OCI-LY3 (cell line): Measurements from ENCODE around the gene WDPCP.
"Not testable (repeated sequence)": the region's sequence is repeated elsewhere in the genome, so short reads cannot be mapped to it uniquely, and the experiment has no call there.

ENCODE experiments used
- CTCF ChIP-seq: fragments of 200-600, 300-600 bp; sonication (generic); IDR thresholded peaks from 2 replicates; pipeline ENCODE4 v1.5.1; 2014; ENCODE audit warnings: antibody characterized with exemption, low read length, low read depth
- EZH2phosphoT487 ChIP-seq: fragments of 200-600 bp; shearing (Covaris generic); IDR thresholded peaks from 2 replicates; pipeline ENCODE4 v1.6.1; 2018; ENCODE audit warnings: antibody characterized with exemption, mixed run types, low read depth

GRCh38 chr2:63623763-63624162 is 35.5 kb upstream of the WDPCP start:
- TF ChIP-seq CTCF, EZH2phosphoT487: not testable (repeated sequence)
